T1000 (cell line): Measurements from ENCODE around the gene NSMCE1.
"Not testable (repeated sequence)": the region's sequence is repeated elsewhere in the genome, so short reads cannot be mapped to it uniquely, and the experiment has no call there.

ENCODE experiments used
- DNase-seq: peaks from one replicate; lab custom pipeline; 2025; ENCODE audit warnings: mixed read lengths; lab: John Stamatoyannopoulos, UW

NSMCE1 gene

DNA sequence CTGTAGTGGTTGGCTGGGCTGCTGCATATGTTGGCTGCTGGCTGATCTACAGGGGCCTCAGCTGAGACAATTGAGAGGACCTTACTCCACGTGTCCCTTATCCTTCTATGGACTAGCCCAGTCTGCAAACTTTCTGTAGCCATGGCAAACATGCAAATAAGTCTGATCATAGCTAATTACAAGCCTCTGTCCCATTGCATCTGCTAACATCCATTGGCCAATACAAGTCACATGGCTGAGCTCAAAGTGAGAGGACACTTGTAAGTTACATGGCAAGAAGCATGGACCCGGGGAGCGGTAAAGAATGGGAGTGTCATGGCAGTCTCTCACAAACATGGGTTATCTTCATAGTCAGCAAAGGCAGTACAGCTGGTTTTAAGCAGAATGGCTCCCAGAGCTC lies 33.6 kb upstream of the NSMCE1 start:
- no peak for DNase-seq

DNA sequence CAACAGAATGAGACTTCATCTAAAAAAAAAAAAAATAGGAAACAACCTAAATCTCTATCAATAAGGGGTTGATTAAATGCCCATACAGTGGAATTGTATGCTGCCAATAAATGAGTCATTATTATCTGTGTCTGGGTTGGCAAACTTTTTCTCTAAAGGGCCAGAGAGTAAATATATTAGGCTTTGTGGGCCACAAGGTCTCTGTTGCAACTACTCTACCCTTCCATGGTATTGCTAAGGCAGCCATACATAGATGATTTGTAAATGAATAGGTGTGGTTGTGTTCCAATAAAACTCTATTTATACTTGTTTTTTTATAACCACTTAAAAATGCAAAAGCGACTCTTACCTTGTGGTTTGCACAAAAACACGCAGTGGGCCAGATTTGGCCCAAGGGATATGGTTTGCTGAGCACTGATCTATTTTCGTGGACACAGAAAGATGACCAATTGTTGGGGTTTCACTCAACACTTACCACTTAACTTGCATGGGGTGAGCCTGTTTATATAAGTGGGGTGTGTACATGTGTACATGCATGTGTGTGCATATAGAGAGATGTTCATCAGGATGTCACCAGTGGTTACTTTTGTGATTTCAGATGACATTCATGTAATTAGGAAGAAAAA lies 32.8 kb upstream of the NSMCE1 start:
- no peak for DNase-seq

DNA sequence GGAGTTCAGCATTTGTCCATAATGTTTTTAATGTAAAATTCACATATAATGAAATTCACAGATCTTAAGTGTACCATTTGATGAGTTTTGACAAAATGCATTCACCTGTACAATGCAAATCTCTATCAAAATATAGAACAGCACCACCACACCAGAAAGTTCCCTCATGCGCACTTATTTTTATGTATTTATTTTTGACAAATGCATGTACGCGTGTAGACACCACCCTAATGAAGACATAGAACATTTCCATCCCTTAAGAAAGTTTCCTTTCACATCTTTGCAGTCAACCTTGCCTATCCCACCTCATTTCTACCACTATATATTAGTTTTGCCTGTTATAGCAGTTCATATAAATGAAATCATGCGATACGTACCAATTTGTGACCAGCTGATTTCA lies 29.6 kb upstream of the NSMCE1 start:
- DNase-seq = no peak

DNA sequence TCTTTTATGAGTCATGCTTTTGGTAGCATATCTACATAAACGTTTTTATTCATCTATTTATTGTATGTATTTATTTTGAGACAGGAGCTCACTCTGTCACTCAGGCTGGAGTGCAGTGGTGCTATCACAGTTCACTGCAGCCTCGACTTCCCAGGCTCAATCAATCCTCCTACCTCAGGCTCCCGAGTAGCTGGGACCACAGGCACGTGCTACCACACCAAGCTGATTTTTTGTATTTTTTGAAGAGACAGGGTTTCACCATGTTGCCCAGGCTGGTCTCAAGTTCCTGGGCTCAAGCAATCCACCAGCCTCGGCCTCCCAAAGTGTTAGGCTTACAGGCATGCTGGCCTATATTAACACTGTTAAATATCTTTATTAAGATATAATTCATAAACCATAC lies 24.8 kb upstream of the NSMCE1 start:
- DNase-seq = no peak

DNA sequence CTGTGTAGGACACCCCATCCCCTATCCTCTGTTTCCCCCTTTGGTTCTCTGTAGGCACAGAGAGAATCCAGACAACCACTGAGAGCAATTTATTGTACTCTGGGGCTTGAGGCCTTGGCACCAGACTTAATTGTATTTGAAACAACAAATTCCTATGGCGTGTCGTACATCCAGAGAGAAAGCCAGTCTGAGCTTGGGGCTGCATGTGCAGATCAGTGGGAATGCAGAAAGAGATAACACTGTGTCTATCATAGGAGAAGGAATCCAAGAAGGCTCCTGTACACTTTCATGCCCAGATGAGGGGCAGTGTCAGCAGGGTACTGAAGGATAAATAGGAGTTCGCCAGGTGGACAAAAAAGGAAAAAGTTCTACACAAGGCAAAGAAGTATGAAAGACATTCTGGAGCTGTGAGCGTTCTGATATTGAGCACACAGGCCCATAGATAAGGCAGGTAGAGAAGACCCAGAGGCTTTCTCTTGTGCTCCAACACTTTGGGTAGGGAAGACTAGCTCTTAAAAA lies 23.2 kb upstream of the NSMCE1 start:
- no peak for DNase-seq

DNA sequence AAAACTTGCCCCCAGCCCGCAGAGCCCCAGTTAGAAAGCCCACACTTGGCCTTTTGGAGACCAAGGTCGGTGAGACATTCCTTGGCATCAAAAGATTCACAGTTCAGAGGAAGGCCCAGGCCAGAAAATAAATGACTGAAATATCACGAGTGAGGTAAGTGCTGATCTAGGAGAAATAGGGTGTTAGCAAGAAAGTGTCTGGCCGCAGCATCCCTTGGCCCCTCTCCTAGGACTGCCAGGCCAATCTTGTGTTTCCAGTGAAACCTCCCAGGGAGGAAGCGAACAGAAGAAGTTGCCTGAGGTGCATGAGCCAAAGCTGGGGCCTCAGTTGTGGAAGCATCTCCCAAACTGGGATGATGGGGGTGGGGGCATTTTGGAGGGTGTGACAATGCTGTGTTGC lies 22.5 kb upstream of the NSMCE1 start:
- DNase-seq = no peak

DNA sequence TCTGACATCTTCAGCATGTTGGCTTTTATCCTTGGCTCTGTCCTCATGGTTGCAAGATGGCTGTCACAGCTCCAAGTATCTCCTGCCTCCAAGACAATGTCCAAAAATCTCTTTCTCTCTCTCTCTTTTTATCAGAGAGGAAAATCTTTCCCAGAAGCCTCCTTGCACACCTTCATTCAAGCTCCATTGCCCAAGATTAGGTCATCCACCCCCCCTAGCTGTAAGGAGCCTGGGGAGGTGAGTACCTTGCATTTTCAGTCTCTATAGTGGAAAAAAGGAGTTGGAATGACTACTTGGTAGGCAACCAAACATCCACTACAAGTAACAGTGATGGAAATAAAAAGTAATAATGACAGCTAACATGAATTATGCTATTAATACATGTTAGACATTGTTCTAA lies 22.0 kb upstream of the NSMCE1 start:
- no peak for DNase-seq

DNA sequence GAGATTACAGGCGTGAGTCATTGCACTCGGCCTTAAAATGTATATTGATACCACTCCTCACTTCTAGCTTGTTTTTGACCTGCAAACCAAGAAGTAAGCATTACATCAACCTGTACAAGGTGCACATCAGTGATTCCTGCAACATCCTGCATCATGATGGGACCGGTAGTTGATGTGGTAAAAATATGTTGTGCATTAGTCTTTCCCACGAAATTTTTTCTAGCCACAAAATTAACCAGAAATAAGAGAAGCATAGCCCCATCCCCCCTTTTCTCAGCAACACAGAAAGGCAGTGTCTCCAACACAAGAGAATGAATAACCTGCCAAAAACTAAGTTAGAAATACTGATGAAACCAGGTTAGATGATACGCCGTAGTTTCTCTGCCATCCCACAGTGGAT lies 21.1 kb upstream of the NSMCE1 start:
- DNase-seq = no peak

DNA sequence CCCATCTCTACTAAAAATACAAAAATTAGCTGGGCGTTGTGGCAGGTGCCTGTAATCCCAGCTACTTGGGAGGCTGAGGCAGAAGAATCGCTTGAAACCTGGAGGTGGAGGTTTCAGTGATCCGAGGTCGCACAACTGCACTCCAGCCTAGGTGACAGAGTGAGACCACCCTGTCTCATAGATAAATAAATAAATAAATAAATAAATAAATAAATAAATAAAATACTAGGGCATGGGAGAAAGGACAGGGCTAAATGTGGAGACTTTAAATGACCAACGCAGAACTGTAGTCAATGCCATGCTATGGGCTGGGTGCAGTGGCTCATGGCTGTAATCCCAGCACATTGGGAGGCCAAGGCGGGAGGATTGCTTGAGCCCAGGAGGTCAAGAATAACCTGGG lies 19.7 kb upstream of the NSMCE1 start:
- DNase-seq = not testable (repeated sequence)

DNA sequence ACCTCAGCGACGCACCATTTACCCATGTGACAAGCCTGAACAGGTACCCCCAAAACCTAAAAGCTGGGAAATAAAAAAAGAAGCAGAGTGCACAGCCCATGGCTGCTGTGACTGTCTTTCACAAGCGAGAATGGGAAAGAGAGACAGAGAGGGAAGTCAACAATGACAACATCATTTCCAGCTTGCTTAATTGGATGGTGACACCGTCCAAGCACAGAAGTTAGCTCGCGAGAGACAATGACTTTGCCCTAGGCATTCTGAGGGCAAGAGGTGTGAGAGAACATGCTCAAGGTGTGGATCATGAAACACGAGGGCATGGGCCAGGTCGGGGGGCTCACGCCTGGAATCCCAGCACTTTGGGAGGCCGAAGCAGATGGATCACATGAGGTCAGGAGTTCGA lies 19.3 kb upstream of the NSMCE1 start:
- no peak for DNase-seq

DNA sequence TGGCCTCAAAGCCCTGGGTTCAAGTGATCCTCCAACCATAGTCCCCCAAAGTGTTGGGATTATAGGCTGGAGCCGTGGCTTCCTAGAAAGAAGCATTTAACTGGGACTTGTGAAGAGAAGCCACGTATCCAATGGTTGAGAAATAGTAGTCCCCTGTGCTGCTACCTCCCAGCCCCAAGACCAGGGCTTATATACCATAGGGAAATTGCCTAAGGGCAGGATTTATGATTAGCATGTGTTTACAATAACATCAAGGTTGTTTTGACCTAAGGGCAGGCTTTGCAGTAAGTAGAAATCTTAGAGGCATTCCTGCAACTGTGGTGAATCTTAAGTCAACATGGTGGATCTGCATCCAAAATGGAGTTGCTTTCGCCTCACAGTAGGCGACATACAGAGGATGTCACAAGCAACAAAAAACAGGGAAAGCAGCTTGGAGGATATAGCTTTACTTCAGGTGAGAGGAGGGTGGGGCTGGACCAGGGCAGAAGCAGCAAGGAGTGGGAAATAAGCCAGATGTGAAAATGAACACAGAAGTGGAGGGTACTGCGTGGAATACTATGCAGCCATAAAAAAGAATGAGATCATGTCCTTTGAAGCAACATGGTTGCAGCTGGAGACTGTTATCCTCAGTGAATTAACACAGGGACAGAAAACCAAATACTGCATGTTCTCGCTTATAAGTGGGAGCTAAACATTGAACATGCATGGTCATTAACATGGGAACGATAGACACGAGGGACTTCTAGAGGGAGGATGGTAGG lies 18.7 kb upstream of the NSMCE1 start:
- DNase-seq = no peak

DNA sequence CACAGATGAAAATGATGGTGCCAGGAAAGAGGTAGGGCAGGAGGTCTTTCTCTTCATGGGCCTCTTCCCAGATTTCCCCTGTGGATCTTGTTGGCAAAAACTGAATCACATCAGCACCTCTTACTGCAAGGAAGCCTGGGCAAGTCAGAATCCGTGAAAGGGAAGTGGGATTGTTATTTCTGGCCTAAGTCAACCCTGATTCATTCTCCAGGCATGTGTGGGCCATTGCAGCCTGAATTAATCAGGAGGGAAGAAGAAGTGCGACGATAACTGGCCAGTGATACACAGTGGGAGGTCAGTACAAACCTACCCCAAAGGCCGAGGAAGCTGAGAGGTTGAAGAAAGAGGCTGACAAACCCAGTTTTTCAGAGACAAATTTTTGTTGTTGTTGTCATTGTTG lies 17.9 kb upstream of the NSMCE1 start:
- peak; percentile 77 for DNase-seq

DNA sequence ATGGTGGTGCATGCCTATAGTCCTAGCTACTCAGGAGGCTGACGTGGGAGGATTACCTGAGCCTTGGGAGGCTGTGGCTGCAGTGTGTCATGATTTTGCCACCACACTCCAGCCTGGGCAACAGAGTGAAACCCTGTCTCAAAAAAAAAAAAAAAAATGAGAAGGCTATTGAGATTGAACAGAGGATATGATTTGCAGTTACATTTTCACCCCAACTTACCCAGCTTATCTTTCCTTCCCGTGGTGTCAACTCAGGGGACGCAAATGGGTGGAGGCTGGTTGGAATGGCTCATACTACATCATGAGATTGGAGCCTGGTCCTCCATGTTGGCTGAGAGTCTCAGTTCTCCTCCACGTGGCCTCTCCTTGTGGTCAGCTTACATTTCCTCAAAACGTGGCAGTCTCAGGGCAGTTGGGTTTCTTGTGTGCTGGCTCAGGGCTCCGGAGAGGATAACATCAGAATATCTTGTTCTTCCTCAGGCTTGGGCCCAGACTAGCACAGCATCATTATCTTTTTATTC lies 17.2 kb upstream of the NSMCE1 start:
- no peak for DNase-seq

DNA sequence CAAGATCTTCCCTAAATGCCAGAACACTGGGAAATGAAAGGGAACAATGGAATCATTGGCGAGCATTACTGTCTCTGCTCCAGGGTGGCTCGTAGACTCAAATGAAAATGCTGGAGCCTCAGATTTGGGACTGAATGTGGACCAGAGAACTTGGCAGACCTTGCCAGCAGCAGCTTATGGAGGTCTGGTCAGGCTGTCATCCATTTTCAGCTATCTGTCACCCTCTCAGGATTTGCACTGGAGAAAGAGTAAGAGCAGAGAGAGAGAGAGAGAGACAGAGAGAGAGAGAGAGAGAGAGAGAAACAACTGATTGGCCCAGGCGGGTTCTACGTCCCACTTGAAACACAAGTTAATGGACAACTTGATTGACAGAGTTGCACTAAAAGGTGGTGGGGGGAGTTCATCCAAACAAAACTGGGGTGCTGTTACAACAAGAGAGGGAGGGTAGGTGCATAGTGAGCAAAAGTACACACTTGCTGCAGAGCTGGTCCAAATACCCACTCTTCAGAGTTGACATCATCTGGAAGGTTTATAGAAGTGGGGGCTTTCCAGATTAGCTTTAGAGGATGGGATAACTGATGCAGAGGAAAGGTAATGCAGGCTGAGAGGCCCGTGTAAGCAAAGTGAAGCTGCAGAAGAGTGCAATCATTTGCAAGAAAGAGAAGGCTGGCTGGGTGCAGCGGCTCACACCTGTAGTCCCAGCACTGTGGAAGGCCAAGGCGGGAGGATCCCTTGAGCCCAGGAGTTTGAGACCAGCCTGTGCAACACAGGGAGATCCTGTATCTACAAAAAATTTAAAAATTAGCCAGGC lies 16.5 kb upstream of the NSMCE1 start:
- no peak for DNase-seq

DNA sequence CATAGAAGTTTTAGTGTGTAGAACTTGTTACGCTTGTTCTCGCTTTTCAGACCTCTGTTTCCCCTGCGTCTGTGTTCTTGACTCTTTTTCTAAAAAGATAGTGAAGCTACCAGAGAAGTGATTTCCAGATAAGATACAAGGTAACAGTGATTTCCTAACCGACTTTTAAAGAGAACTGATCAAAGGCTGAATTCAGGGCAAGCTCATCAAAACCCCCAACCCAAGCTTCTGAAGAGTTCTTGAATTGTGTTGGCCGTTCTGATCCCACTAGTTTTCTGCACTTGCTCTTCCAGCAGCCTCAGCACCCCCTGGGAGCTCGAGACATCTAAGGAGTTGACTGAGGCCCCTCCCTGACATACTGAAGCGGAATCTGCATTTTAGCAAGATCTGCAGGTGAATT lies 12.7 kb upstream of the NSMCE1 start:
- DNase-seq = no peak

DNA sequence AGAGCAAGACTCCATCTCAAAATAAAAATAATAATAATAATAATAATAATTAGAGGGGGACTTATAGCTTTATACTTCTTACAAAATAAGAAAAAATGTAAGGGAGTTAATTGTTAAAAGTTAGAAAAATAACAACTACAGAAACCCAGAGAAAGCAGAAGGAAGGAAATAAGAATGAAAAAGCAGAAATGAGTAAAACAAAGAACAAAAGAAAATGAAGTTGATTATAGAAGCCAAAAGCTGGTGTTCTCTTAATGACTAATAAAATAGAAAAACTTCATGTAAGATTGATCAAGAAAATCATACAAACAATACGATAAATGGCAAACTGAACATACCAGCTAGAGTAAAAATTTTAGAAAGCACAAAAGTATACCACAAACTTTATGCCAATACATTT lies 6.8 kb upstream of the NSMCE1 start:
- DNase-seq = no peak

DNA sequence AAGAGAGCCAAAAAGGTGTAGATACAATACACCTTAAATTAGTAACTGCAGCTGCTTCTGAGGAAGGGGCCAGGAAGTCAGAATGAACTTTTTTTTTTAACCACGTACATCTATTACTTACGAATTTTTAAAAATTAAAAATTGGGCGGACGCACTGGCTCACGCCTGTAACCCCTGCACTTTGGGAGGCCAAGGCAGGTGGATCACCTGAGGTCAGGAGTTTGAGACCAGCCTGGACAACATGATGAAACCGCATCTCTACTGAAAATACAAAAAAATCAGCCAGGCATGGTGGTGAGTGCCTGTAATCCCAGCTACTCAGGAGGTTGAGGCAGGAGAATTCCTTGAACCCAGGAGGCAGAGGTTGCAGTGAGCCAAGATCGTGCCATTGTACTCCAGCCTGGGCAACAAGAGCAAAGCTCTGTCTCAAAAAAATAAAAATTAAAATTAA lies 5.9 kb upstream of the NSMCE1 start:
- not testable (repeated sequence) for DNase-seq

DNA sequence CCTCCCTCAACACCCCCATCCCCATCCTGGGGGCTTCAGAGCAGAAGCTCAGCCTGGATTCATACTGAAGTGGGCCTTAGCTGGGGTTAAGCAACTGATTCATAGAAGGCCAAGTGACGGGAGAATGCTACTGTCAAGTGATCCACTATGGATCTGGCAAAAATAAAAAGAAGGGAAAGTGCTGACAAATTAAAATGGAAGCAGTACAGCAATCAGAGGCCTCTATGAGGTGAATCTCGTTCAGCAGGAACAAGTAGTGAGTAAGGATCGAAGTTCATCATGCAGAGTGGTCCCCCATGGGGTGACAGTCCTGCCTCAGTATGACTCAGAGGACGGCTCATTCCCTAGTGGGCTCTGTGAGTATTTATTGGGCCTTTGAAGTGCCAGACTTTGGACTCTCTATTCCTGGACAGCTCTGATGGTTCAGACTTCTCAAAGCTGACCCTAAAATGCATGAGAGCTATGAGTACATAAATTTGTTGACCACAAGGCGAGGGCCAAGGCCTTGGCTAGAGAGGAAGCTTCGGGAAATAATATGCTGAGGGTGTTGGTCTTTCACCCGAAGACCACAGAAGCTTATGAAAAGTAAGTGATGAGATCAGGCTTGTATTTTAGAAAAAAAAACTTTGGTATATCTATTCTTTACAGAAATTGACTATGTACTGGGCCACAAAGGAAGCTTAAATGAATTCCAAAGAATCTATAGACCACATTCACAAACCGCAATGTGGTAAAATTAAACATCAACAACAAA lies 5.3 kb upstream of the NSMCE1 start:
- peak; percentile 68 for DNase-seq

DNA sequence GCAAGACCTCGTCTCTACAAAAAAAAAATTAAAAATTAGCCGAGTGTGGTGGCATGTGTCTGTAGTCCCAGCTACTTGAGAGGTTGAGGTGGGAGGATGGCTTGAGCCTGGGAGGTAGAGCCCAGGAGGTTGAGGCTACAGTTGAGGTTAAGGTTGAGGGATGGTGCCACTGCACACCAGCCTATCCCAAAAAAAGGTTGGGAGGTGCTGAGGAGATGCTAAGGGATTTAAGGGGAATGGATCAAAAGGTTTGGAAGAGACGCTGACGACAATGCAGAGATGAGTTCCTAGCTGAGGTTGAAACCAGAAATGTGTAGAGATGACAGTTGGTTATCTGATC lies 4.7 kb upstream of the NSMCE1 start:
- no peak for DNase-seq

DNA sequence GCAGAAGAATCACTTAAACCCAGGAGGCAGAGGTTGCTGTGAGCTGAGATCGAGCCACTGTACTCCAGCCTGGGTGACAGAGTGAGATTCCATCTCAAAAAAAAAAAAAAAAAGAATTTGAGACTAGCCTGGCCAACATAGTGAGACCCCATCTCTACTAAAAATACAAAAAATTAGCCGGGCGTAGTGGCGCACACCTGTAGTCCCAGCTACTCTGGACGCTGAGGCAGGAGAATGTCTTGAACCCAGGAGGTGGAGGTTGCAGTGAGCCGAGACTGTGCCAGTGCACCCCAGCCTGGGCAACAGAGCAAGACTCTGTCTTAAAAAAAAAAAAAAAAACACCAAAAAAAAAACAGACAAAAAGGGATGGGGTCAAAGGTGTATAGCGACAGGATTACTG lies 4.1 kb upstream of the NSMCE1 start:
- DNase-seq = not testable (repeated sequence)

DNA sequence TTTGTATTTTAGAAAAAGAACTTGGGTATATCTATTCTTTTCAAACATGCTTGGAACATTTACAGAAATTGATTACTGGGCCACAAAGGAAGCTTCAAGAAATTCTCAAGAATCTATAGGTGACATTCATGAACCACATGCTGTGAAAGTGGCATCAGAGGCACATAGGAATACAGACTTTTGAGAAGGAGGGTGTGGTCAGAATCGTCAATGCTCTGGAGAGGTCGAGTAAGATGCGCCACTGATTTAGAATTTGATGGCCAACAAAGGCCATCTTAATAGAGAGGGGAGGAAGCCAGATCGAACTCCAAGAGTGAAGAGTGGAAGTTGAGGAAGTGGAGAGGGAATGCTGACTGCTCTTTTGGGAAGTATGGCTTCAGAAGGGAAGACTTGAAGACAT lies 3.5 kb upstream of the NSMCE1 start:
- DNase-seq = no peak

DNA sequence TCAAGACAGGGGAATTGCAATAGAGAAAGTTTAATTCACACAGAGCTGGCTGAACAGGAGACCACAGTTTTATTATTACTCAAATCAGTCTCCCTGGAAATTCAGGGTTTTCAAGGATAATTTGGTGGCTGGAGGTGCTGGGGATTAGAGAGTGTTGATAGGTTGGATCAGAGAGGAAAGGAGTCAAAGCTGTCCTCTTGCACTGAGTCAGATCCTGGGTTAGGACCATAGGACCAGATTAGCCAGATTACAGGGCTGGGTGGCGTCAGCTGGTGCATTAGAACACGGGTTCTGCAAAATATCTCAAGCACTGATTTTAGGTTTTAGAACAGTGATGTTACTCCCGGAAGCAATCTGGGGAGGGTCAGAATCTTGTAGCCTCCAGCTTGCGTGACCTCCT lies 1.8 kb upstream of the NSMCE1 start:
- no peak for DNase-seq
